ENCODE measurements around the gene TMEM156. TPM values are rescaled to one million over a fixed set of nuclear protein-coding genes. Genes with fewer than 3 reads are reported as not detected.

The TMEM156 gene
- total RNA-seq, 3 donors from 2014 or later (not counting 1 experiment from before 2014, with no cell fraction given): 13.8 to 22.3 (median 16.8) TPM

DNA sequence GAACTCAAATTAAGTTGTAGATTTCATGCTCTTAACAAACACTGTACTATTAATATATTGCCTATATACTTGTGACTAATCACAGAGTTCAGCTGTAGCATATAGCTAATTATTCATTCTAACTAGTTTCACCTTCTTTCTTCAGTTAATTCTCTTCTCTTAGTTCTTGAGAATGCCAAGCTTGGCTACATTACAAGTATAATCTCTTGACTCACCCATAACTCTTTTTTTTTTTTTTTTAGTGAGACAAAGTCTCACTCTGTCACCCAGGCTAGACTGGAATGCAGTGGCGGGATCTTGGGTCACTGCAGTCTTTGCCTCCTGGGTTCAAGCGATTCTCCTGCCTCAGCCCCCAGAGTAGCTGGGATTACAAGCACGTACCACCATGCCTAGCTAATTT is 35.2 kb upstream of the TMEM156 start:
- Mint-ChIP-seq H3K9me3 (no peaks in the 10 kb centered on the region), H3K27ac (no peak overlapping the region), H3K4me1 (peaks cover 9 to 13% of the 10 kb centered on the region in 2 donors), H3K36me3 (no peaks in the 10 kb centered on the region), H3K4me3 (no peak overlapping the region), H3K27me3 (ENCODE audit: low read depth in 2 of 2) (no peaks in the 10 kb centered on the region)
- intact Hi-C loops (cut with micrococcal nuclease): no loop called here
- Histone ChIP-seq H3K9me3 (ENCODE audit: control insufficient read depth, insufficient read depth, low read length) (no peaks in the 10 kb centered on the region), H3K4me1 (ENCODE audit: control insufficient read depth, insufficient read depth, low read length) (no peaks in the 10 kb centered on the region), H3K27me3 (ENCODE audit: control insufficient read depth, insufficient read depth, low read length) (no peaks in the 10 kb centered on the region), H3K4me3 (ENCODE audit: low read length) (no peak overlapping the region), H3K36me3 (ENCODE audit: control insufficient read depth, insufficient read depth, low read length) (no peaks in the 10 kb centered on the region), H3K27ac (ENCODE audit: low read length) (no peak overlapping the region)
- 98% methylated on average over 3 of the region's 3 CpGs for WGBS (ENCODE audit: insufficient coverage)
- TF ChIP-seq, protein P1, sequence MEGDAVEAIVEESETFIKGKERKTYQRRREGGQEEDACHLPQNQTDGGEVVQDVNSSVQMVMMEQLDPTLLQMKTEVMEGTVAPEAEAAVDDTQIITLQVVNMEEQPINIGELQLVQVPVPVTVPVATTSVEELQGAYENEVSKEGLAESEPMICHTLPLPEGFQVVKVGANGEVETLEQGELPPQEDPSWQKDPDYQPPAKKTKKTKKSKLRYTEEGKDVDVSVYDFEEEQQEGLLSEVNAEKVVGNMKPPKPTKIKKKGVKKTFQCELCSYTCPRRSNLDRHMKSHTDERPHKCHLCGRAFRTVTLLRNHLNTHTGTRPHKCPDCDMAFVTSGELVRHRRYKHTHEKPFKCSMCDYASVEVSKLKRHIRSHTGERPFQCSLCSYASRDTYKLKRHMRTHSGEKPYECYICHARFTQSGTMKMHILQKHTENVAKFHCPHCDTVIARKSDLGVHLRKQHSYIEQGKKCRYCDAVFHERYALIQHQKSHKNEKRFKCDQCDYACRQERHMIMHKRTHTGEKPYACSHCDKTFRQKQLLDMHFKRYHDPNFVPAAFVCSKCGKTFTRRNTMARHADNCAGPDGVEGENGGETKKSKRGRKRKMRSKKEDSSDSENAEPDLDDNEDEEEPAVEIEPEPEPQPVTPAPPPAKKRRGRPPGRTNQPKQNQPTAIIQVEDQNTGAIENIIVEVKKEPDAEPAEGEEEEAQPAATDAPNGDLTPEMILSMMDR (IDR thresholded peaks at IDR 0.05): no peak
- DNase-seq: no peak
- ATAC-seq: no peak

DNA sequence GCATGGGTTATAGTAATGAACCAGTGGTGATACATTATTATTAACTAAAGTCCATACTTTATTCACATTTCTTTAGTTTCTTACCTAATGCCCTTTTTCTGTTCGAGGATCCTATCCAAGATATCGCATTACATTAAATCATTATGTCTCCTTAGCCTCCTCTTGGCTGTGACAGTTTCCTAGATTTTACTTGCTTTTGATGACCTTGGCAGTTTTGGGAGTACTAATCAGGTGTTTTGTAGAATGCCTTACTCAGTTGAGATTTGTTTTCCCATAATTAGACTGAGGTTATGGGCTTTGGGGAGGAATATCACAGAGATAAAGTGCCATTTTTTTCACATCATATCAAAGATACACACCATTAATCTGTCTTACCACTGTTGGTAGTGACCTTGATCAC is 34.8 kb upstream of the TMEM156 start:
- H3K9me3 Mint-ChIP-seq: no peaks in the 10 kb centered on the region
- Histone ChIP-seq H3K36me3 (ENCODE audit: control insufficient read depth, insufficient read depth, low read length) (no peaks in the 10 kb centered on the region), H3K4me1 (ENCODE audit: control insufficient read depth, insufficient read depth, low read length) (no peaks in the 10 kb centered on the region), H3K27me3 (ENCODE audit: control insufficient read depth, insufficient read depth, low read length) (no peaks in the 10 kb centered on the region), H3K27ac (ENCODE audit: low read length) (no peak overlapping the region), H3K4me3 (ENCODE audit: low read length) (no peak overlapping the region), H3K9me3 (ENCODE audit: control insufficient read depth, insufficient read depth, low read length) (no peaks in the 10 kb centered on the region)
- peaks cover 11 to 17% of the 10 kb centered on the region in 2 donors for H3K4me1 Mint-ChIP-seq
- no peak for DNase-seq
- ATAC-seq: no peak
- H3K4me3 Mint-ChIP-seq: no peak overlapping the region
- no peaks in the 10 kb centered on the region for H3K27me3 Mint-ChIP-seq (ENCODE audit: low read depth in 2 of 2)
- intact Hi-C loops (cut with micrococcal nuclease): no loop called here
- no peak overlapping the region for H3K27ac Mint-ChIP-seq
- no peaks in the 10 kb centered on the region for H3K36me3 Mint-ChIP-seq
- WGBS (ENCODE audit: insufficient coverage): 100% methylated on average over 2 of the region's 2 CpGs
- TF ChIP-seq, protein P1 (IDR thresholded peaks at IDR 0.05): no peak

DNA sequence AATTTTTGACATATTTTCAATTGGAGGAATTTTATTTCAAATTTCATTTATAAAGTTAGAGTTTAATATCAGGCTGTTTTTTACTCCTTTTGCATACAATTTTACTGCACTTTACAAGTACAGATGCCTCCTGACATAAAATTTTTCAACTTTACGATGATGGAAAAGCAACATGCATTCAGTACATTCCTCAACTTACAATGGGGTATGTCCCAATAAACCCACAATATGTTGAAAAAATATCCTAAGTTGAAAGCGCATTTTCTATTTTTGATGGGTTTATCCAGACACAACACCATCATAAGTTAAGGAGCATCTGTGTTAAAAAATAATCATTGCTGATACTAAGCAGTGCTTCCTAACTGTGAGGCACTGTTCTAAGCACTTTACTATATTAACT is 34.2 kb upstream of the TMEM156 start:
- H3K27me3 ChIP-seq (ENCODE audit: control insufficient read depth, insufficient read depth, low read length): no peaks in the 10 kb centered on the region
- H3K4me3 ChIP-seq (ENCODE audit: low read length): no peak overlapping the region
- no peak for DNase-seq
- no peaks in the 10 kb centered on the region for H3K27me3 Mint-ChIP-seq (ENCODE audit: low read depth in 2 of 2)
- H3K36me3 Mint-ChIP-seq: no peaks in the 10 kb centered on the region
- no peak overlapping the region for H3K4me3 Mint-ChIP-seq
- no peaks in the 10 kb centered on the region for H3K9me3 ChIP-seq (ENCODE audit: control insufficient read depth, insufficient read depth, low read length)
- intact Hi-C loops (cut with micrococcal nuclease): no loop called here
- no peaks in the 10 kb centered on the region for H3K9me3 Mint-ChIP-seq
- TF ChIP-seq, protein P1 (IDR thresholded peaks at IDR 0.05): no peak
- no peak overlapping the region for H3K27ac Mint-ChIP-seq
- no peaks in the 10 kb centered on the region for H3K36me3 ChIP-seq (ENCODE audit: control insufficient read depth, insufficient read depth, low read length)
- H3K27ac ChIP-seq (ENCODE audit: low read length): no peak overlapping the region
- H3K4me1 Mint-ChIP-seq: peaks cover 11 to 20% of the 10 kb centered on the region in 2 donors
- 100% methylated on average over 2 of the region's 2 CpGs for WGBS (ENCODE audit: insufficient coverage)
- no peaks in the 10 kb centered on the region for H3K4me1 ChIP-seq (ENCODE audit: control insufficient read depth, insufficient read depth, low read length)
- no peak for ATAC-seq

DNA sequence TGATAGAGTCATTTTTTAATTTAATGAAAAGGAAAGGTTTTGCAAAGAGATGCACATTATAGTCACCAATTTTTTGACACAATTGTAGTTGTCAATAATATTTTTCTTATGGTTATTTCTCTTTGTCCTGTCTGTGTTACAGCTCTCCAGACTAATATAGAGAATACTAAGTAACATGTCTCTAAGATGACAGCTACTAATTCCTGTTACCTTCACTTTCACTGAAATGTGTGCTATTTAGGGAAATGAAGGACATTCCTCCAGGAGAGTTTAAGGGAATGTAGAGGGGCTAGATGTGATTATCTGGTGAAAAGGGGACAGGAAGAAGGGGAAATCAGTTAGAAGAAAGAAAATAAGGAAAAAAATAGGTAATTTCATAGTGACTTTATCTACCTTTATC is 31.2 kb upstream of the TMEM156 start:
- ATAC-seq (no peak), DNase-seq (no peak)
- TF ChIP-seq, protein P1 (IDR thresholded peaks at IDR 0.05): no peak
- Mint-ChIP-seq H3K4me1 (peaks cover 11 to 20% of the 10 kb centered on the region in 2 donors), H3K27me3 (ENCODE audit: low read depth in 2 of 2) (no peaks in the 10 kb centered on the region), H3K27ac (no peak overlapping the region), H3K36me3 (no peaks in the 10 kb centered on the region), H3K4me3 (no peak overlapping the region), H3K9me3 (no peaks in the 10 kb centered on the region)
- Histone ChIP-seq H3K36me3 (ENCODE audit: control insufficient read depth, insufficient read depth, low read length) (no peaks in the 10 kb centered on the region), H3K4me1 (ENCODE audit: control insufficient read depth, insufficient read depth, low read length) (no peaks in the 10 kb centered on the region), H3K27me3 (ENCODE audit: control insufficient read depth, insufficient read depth, low read length) (no peaks in the 10 kb centered on the region), H3K27ac (ENCODE audit: low read length) (no peak overlapping the region), H3K9me3 (ENCODE audit: control insufficient read depth, insufficient read depth, low read length) (no peaks in the 10 kb centered on the region), H3K4me3 (ENCODE audit: low read length) (no peak overlapping the region)
- intact Hi-C loops (cut with micrococcal nuclease): no loop called here

Data from natural killer cell (primary cell).